Cardiac muscle cell (in vitro differentiated cells and primary cell): ENCODE measurements around the gene BRSK1. TPM values are rescaled to one million over a fixed set of nuclear protein-coding genes. Genes with fewer than 3 reads are reported as not detected.

Experiments used
- DNase-seq, 2 donors: peaks; one replicate each; pipeline versions ENCODE4 v3.0.0 to v3.0.0-alpha.2; 2010 to 2017; ENCODE audit warnings: low read depth in 1 of 2, low spot score in 1 of 2
- H3K27ac ChIP-seq: fragments of 200-600 bp; sonication (generic); 2 replicates; pipeline ENCODE4 v1.5.1; 2016
- H3K27me3 ChIP-seq: fragments of 200-600 bp; sonication (generic); 2 replicates; pipeline ENCODE4 v1.6.0; 2016; ENCODE audit warnings: control low read depth
- H3K36me3 ChIP-seq: fragments of 200-600 bp; sonication (generic); 2 replicates; pipeline ENCODE4 v1.5.1; 2016; ENCODE audit warnings: control low read depth
- H3K4me1 ChIP-seq: fragments of 200-600 bp; sonication (generic); 2 replicates; pipeline ENCODE4 v1.8.1; 2017; ENCODE audit warnings: low read depth, mild to moderate bottlenecking, mixed run types
- H3K4me3 ChIP-seq: fragments of 200-600 bp; sonication (generic); 2 replicates; pipeline ENCODE4 v1.5.1; 2016; ENCODE audit warnings: mild to moderate bottlenecking
- H3K9me3 ChIP-seq: fragments of 200-600 bp; sonication (generic); 2 replicates; pipeline ENCODE4 v1.5.1; 2017; ENCODE audit warnings: low read depth, mild to moderate bottlenecking, control low read depth
- polyA plus RNA-seq: library from polyadenylated mRNA; unstranded; fragments of >200 nt; fragmentation: Nextera tagmentation; extraction: Ambion mirVana; gene quantifications from 2 replicates; pipeline ENCODE4 v1.2.1, GENCODE V29; 2016
- total RNA-seq: library from RNA; depleted of rRNA; stranded (reverse); fragments of >200 nt; gene quantifications from 2 replicates; pipeline ENCODE4 v1.2.3, GENCODE V29; 2016
- TF ChIP-seq, protein P1 (sequence below): IDR thresholded peaks from 2 replicates; pipeline ENCODE4 v1.5.1; 2012; ENCODE audit warnings: low read depth, mild to moderate bottlenecking, low read length

The BRSK1 gene
- total and polyA plus RNA-seq, 2 experiments from 2014 or later, result 3.5 to 34.4 TPM

DNA sequence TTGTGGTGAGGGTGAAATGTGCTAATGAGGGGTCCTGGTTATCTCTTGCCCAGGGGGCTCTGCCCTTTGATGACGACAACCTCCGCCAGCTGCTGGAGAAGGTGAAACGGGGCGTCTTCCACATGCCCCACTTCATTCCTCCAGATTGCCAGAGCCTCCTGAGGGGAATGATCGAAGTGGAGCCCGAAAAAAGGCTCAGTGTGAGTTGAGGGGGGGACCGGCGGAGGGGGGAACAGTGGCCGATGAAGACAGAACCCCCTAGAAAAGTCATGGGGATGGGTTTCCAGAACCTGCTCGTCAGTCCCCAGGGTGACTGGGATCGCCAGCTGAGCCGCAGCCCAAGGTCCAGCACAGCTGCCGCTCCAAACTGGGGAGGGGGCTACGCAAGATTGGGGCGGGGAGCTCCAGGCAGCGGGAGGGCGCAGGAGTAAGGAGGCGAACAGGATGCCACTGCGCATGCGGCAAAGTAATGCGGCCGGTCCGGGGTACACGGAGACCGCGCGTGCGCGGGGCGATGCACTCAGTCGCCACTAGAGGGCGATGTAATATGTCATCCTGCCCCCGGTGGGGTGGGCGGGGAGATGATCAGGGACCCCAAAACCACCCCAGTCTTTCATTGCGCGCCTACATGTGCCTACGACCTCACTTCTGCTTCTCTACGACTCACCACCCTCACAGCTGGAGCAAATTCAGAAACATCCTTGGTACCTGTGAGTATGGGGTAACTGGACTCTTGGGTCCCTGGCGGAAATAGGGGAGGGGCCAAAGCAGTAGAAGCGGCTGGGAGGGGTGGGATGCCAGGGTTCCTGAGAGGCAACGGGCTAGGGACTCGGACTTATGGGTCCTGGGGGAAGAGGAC lies 17.9 kb downstream of the BRSK1 start:
- Histone ChIP-seq H3K4me3 (no peak overlapping the region), H3K36me3 (peaks cover 26% of the 10 kb centered on the region), H3K27me3 (no peaks in the 10 kb centered on the region), H3K9me3 (no peaks in the 10 kb centered on the region), H3K27ac (no peak overlapping the region), H3K4me1 (no peaks in the 10 kb centered on the region)
- TF ChIP-seq, protein P1, sequence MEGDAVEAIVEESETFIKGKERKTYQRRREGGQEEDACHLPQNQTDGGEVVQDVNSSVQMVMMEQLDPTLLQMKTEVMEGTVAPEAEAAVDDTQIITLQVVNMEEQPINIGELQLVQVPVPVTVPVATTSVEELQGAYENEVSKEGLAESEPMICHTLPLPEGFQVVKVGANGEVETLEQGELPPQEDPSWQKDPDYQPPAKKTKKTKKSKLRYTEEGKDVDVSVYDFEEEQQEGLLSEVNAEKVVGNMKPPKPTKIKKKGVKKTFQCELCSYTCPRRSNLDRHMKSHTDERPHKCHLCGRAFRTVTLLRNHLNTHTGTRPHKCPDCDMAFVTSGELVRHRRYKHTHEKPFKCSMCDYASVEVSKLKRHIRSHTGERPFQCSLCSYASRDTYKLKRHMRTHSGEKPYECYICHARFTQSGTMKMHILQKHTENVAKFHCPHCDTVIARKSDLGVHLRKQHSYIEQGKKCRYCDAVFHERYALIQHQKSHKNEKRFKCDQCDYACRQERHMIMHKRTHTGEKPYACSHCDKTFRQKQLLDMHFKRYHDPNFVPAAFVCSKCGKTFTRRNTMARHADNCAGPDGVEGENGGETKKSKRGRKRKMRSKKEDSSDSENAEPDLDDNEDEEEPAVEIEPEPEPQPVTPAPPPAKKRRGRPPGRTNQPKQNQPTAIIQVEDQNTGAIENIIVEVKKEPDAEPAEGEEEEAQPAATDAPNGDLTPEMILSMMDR, result peak; percentile 81
- peak; percentile 80 to 88 for DNase-seq

GRCh38 chr19:55302318-55302703 lies 18.5 kb downstream of the BRSK1 start:
- no peaks in the 10 kb centered on the region for H3K9me3 ChIP-seq
- TF ChIP-seq, protein P1, result no peak
- H3K27me3 ChIP-seq, result no peaks in the 10 kb centered on the region
- DNase-seq, result no peak
- peaks cover 30% of the 10 kb centered on the region for H3K36me3 ChIP-seq
- no peaks in the 10 kb centered on the region for H3K4me1 ChIP-seq
- no peak overlapping the region for H3K27ac ChIP-seq
- H3K4me3 ChIP-seq, result no peak overlapping the region

DNA sequence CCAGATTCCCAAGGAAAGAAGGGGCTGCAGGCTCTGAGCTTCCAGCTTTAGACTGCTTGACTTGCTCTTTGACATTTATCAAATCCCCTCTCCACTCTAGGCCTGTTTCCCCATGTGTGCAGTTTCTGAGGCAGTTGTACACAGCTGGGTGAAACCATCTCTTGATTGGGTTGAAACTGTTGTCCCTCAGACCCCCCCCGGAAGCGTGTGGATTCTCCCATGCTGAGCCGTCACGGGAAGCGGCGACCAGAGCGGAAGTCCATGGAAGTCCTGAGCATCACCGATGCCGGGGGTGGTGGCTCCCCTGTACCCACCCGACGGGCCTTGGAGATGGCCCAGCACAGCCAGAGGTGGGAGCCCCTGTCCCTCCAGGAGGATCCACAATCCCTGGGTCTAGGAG lies 19.7 kb downstream of the BRSK1 start:
- no peak overlapping the region for H3K4me3 ChIP-seq
- H3K36me3 ChIP-seq, result peaks cover 34% of the 10 kb centered on the region
- TF ChIP-seq, protein P1, result no peak
- H3K27ac ChIP-seq, result no peak overlapping the region
- no peak for DNase-seq
- no peaks in the 10 kb centered on the region for H3K27me3 ChIP-seq
- no peaks in the 10 kb centered on the region for H3K4me1 ChIP-seq
- H3K9me3 ChIP-seq, result no peaks in the 10 kb centered on the region

- peaks cover 34% of the 10 kb centered on the region for H3K36me3 ChIP-seq
- no peak overlapping the region for H3K27ac ChIP-seq
- DNase-seq, result peak; percentile 33 to 56
- H3K4me3 ChIP-seq, result no peak overlapping the region
- TF ChIP-seq, protein P1, result no peak
- no peaks in the 10 kb centered on the region for H3K4me1 ChIP-seq
- H3K27me3 ChIP-seq, result no peaks in the 10 kb centered on the region
- no peaks in the 10 kb centered on the region for H3K9me3 ChIP-seq
Observed at GRCh38 chr19:55304279-55304978, 20.6 kb downstream of the BRSK1 start.

DNA sequence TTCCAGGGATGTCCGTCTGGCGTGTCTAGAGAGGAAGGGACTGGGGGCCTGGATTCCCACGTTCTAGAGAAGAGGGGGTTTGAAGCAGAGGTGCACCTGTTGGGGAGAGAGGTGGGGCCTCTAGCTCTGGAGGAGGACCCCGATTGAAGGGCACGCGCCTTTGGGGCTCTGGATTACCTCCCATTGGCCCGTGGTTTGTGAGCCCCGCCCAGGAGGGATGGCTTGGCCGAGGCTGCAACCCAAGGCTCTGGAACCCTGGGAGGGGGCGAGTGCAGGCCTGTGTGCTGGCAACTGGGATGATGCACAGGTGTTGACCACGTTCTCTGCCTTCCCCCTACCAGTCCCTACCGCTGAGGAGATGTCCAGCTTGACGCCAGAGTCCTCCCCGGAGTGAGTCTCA lies 21.2 kb downstream of the BRSK1 start:
- Histone ChIP-seq H3K9me3 (no peaks in the 10 kb centered on the region), H3K36me3 (peaks cover 37% of the 10 kb centered on the region), H3K4me3 (no peak overlapping the region), H3K27me3 (no peaks in the 10 kb centered on the region), H3K4me1 (no peaks in the 10 kb centered on the region), H3K27ac (no peak overlapping the region)
- DNase-seq, result no peak
- TF ChIP-seq, protein P1, result no peak
